ENCODE data around the gene CEP57L1. TPM values are rescaled to one million over a fixed set of nuclear protein-coding genes. Genes with fewer than 3 reads are reported as not detected.

CEP57L1 gene
- total RNA-seq, 1 donor from 2014 or later = 4.7 TPM

DNA sequence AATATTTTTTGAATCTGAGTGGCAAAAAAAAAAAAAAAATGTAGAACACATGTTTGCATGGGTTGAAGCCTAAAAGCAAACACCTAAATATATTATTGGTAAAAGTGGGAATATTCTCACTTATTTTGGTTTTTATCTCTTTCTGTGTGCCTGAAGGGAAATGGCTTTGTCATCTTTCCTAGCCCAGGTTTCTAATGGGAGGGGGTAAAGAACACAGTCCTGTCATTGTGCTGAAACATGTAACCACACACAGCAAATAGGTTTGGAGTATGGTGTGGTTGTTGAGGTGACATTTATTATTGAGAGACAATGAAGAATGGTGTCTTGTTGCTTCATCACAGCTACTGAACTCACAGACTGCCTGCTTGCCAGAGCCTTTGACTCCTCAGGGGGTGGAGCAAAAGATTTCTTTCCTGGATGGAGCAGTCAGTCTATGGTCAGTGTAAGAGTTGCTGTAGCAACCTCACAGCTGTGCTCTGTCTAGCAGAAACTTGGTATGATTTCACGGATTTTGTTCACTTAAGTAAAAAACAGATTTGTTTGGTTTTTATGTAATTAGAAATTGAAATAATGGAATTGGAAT lies 70.2 kb downstream of the CEP57L1 start:
- H3K4me1 Mint-ChIP-seq = no peaks in the 10 kb centered on the region
- no peak for DNase-seq
- no peak for ATAC-seq (ENCODE audit: low read depth)
- no peak overlapping the region for H3K4me3 Mint-ChIP-seq
- H3K27me3 Mint-ChIP-seq = no peaks in the 10 kb centered on the region
- intact Hi-C loops (cut with micrococcal nuclease) = no loop called here
- H3K9me3 Mint-ChIP-seq = no peaks in the 10 kb centered on the region
- H3K36me3 Mint-ChIP-seq (ENCODE audit: low read depth) = peaks cover 6% of the 10 kb centered on the region
- no peak overlapping the region for H3K27ac Mint-ChIP-seq
- ChIA-PET POLR2A (no interaction called here), CTCF (no interaction called here)
- TF ChIP-seq, protein P1, sequence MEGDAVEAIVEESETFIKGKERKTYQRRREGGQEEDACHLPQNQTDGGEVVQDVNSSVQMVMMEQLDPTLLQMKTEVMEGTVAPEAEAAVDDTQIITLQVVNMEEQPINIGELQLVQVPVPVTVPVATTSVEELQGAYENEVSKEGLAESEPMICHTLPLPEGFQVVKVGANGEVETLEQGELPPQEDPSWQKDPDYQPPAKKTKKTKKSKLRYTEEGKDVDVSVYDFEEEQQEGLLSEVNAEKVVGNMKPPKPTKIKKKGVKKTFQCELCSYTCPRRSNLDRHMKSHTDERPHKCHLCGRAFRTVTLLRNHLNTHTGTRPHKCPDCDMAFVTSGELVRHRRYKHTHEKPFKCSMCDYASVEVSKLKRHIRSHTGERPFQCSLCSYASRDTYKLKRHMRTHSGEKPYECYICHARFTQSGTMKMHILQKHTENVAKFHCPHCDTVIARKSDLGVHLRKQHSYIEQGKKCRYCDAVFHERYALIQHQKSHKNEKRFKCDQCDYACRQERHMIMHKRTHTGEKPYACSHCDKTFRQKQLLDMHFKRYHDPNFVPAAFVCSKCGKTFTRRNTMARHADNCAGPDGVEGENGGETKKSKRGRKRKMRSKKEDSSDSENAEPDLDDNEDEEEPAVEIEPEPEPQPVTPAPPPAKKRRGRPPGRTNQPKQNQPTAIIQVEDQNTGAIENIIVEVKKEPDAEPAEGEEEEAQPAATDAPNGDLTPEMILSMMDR (IDR thresholded peaks at IDR 0.05) = no peak

DNA sequence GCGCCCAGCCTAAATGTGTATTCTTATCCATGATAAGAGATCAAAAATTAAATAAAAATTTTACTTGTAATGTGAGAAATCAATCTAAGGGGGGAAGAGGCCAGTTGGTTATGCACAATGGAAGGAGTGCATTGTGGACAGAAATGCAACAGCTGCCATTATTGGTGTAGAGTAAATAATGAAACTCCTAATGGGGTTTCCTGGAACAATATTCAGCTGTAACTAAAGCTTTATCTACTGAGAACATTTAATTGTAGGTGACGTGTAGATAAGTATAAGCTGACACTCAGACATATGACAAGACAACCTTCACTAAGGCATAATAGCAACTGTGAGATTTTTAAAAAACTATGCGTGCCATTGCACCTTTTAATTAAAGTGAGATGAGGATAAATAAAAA lies 71.4 kb downstream of the CEP57L1 start:
- intact Hi-C loops (cut with micrococcal nuclease) = no loop called here
- Mint-ChIP-seq H3K4me1 (no peaks in the 10 kb centered on the region), H3K4me3 (no peak overlapping the region), H3K9me3 (no peaks in the 10 kb centered on the region), H3K27ac (no peak overlapping the region), H3K27me3 (no peaks in the 10 kb centered on the region), H3K36me3 (ENCODE audit: low read depth) (peaks cover 2% of the 10 kb centered on the region)
- CTCF ChIA-PET = no interaction called here
- POLR2A ChIA-PET = no interaction called here
- ATAC-seq (ENCODE audit: low read depth) (no peak), DNase-seq (no peak)
- TF ChIP-seq, protein P1 (IDR thresholded peaks at IDR 0.05) = no peak

DNA sequence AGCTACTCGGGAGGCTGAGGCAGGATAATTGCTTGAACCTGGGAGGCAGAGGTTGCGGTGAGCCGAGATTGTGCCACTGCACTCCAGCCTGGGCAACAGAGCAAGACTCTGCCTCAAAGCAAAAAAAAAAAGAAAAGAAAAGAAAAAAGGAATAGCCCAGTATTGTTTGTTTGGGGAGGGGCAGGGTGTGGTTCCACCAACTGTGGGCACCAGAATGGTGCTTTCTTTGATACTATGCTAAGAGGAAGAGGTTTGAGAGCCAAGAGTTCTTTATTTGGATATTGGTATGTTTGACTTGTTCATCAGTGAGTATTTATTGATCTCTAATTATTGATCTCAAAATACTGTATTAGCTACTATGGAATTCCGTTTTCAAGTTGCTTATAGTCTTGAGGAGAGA lies 72.3 kb downstream of the CEP57L1 start:
- Mint-ChIP-seq H3K36me3 (ENCODE audit: low read depth) (peaks cover 2% of the 10 kb centered on the region), H3K4me1 (no peaks in the 10 kb centered on the region)
- CTCF ChIA-PET = no interaction called here

DNA sequence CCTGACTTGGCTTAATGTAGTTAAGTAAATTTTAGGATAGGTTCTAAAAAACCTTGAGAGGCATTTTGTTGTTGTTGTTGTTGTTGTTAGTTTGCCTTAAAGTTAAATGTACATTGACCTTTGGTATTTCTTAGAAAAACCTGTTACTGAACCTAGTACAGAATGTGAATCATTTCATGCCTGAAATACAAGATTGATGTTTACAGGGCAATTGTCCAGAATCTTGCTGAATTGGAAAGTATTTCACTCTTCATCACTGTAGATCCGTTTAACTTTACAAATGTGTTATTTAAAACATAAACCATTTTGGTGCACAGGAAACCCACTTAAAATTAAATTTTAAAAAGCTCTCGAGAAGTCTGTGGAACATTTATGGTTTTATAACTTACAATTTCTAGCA lies 75.0 kb downstream of the CEP57L1 start:
- DNase-seq (no peak), ATAC-seq (ENCODE audit: low read depth) (no peak)
- Mint-ChIP-seq H3K27me3 (peaks cover 5% of the 10 kb centered on the region), H3K36me3 (ENCODE audit: low read depth) (no peaks in the 10 kb centered on the region), H3K4me3 (no peak overlapping the region), H3K4me1 (no peaks in the 10 kb centered on the region), H3K9me3 (no peaks in the 10 kb centered on the region), H3K27ac (no peak overlapping the region)
- intact Hi-C loops (cut with micrococcal nuclease) = no loop called here
- ChIA-PET CTCF (no interaction called here), POLR2A (no interaction called here)
- TF ChIP-seq, protein P1 (IDR thresholded peaks at IDR 0.05) = no peak

More for the DNA sequence above, 72.3 kb downstream of the CEP57L1 start:
- intact Hi-C loops (cut with micrococcal nuclease) = no loop called here
- no peak for ATAC-seq (ENCODE audit: low read depth)
- H3K27me3 Mint-ChIP-seq = no peaks in the 10 kb centered on the region
- no peak overlapping the region for H3K4me3 Mint-ChIP-seq
- TF ChIP-seq, protein P1 (IDR thresholded peaks at IDR 0.05) = no peak
- H3K27ac Mint-ChIP-seq = no peak overlapping the region
- no peak for DNase-seq
- H3K9me3 Mint-ChIP-seq = no peaks in the 10 kb centered on the region
- POLR2A ChIA-PET = no interaction called here

DNA sequence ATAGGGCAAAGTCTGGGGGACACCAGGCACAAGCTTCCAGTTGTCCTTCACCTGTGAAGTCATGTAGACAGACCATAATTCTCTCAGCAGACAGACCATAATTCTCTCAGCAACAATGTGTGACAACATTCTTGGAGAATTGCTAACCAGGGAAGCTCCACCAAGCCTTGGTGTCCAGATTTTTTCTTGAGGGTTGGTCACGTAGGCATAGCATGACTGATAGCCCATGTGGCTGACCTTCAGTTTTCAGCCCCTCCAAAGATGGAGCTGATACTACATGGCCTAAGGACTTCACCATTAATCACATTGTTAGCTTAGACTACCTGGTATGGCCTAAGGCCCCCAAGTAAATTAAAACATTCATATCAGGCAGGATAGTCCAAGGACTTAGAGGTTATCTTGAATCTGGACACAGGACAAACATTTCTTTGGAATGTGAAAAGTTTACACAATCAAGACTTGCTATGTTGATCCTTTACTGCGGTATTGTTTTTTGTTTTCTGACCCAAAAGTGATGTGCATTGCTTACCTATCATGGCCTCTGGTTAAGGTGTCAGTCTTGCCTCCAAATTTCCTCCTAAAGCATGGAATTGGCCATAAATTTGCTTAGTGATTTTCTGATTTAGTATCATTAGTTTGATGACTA lies 76.9 kb downstream of the CEP57L1 start:
- H3K4me3 Mint-ChIP-seq = no peak overlapping the region
- ChIA-PET CTCF (no interaction called here), POLR2A (no interaction called here)
- intact Hi-C loops (cut with micrococcal nuclease) = no loop called here
- TF ChIP-seq, protein P1 (IDR thresholded peaks at IDR 0.05) = no peak
- H3K9me3 Mint-ChIP-seq = no peaks in the 10 kb centered on the region
- H3K27ac Mint-ChIP-seq = no peak overlapping the region
- H3K27me3 Mint-ChIP-seq = peaks cover 7% of the 10 kb centered on the region
- no peak for DNase-seq
- H3K4me1 Mint-ChIP-seq = no peaks in the 10 kb centered on the region
- H3K36me3 Mint-ChIP-seq (ENCODE audit: low read depth) = no peaks in the 10 kb centered on the region
- no peak for ATAC-seq (ENCODE audit: low read depth)

Measured in activated B cell treated with CpG ODN at 0.5 μM for 24 hours (primary cell).